K562 (cell line): ENCODE measurements around the gene KRTAP15-1. TPM values are rescaled to one million over a fixed set of nuclear protein-coding genes. Genes with fewer than 3 reads are reported as not detected.

Experiments used
- ATAC-seq: fragments of 200-7000 bp; cut with Tn5 transposase; 3 replicates; pipeline ENCODE4 v1.9.1; 2020; ENCODE audit warnings: moderate library complexity
- BruUV-seq: library from RNA; stranded (reverse); fragments of 400-500 nt; replicated peaks from 2 replicates; lab custom pipeline; 2021; lab: Mats Ljungman, UMichigan
- CTCF ChIA-PET: fragments of 300-600 bp; formaldehyde crosslinking; extraction: SDS; loops from one replicate; lab custom pipeline; 2021; ENCODE audit warnings: low intra/inter-chr PET ratio; lab: Yijun Ruan, JAX
- POLR2A ChIA-PET: fragments of 300-600, 350-650 bp; sonication (Branson Sonifier 250); formaldehyde crosslinking; extraction: SDS; loops from one replicate; lab custom pipeline; 2021; ENCODE audit warnings: antibody characterized with exemption, inconsistent platforms; lab: Yijun Ruan, JAX
- DNase-seq, 4 experiments: peaks; one replicate each; pipeline versions ENCODE4 v3.0.0 to v3.0.0-alpha.2; 2011 to 2018; ENCODE audit warnings: low spot score in 3 of 4, mixed read lengths in 3 of 4; ENCODE audit errors: extremely low read depth in 1 of 4
- FAIRE-seq: peaks from 2 replicates; lab custom pipeline; 2011; peaks lifted over from hg19 to GRCh38; lab: Jason Lieb, UNC
- H2AFZ ChIP-seq: 2 replicates; pipeline ENCODE4 v1.6.0; 2011; ENCODE audit warnings: low read depth, low read length, control low read depth, inconsistent platforms
- H3K27ac ChIP-seq: fragments of 200-600 bp; 3 replicates; pipeline ENCODE4 v1.8.0; 2011; ENCODE audit warnings: low read depth, mild to moderate bottlenecking, control low read depth, inconsistent platforms, low read length, moderate library complexity, mixed read lengths; ENCODE audit errors: extremely low read depth
- H3K27me3 ChIP-seq, 2 experiments: fragments of 300-600 bp in 1 of 2; 2 replicates in 1 of 2; 3 replicates in 1 of 2; pipeline versions ENCODE4 v1.6.0 to v1.8.0; 2011; ENCODE audit warnings: inconsistent platforms in 2 of 2, low read length in 2 of 2, mild to moderate bottlenecking in 1 of 2, mixed read lengths in 1 of 2, moderate library complexity in 1 of 2; ENCODE audit not compliant: control insufficient read depth in 2 of 2, insufficient read depth in 2 of 2
- H3K36me3 ChIP-seq: fragments of 300-600 bp; 3 replicates; pipeline ENCODE4 v1.8.0; 2011; ENCODE audit warnings: mild to moderate bottlenecking, low read length, inconsistent platforms; ENCODE audit not compliant: control insufficient read depth, insufficient read depth
- H3K4me1 ChIP-seq, 2 experiments: fragments of 200-600 bp in 1 of 2; replicated peaks in 1 of 2; 2 replicates in 1 of 2; 3 replicates in 1 of 2; pipeline versions ENCODE4 v1.5.1 to v1.8.0; 2011; ENCODE audit warnings: inconsistent platforms in 2 of 2, low read length in 2 of 2, mild to moderate bottlenecking in 1 of 2, mixed read lengths in 1 of 2, moderate library complexity in 1 of 2; ENCODE audit not compliant: control insufficient read depth in 2 of 2, insufficient read depth in 2 of 2
- H3K4me2 ChIP-seq: 2 replicates; pipeline ENCODE4 v1.6.1; 2011; ENCODE audit warnings: low read length, control low read depth, inconsistent platforms, mixed read lengths; ENCODE audit not compliant: insufficient read depth
- H3K4me3 ChIP-seq: fragments of 200-600 bp; sonication (generic), shearing (Covaris generic); 2 replicates; pipeline ENCODE4 v1.5.1; 2016; ENCODE audit warnings: control low read depth, inconsistent platforms
- H3K79me2 ChIP-seq: fragments of 200-600 bp; 3 replicates; pipeline ENCODE4 v1.8.0; 2011; ENCODE audit warnings: low read length, inconsistent platforms; ENCODE audit not compliant: control insufficient read depth, insufficient read depth
- H3K9ac ChIP-seq, 2 experiments: 2 replicates each; pipeline versions ENCODE4 v1.6.0 to v1.6.1; 2011; ENCODE audit warnings: low read depth in 2 of 2, low read length in 2 of 2, control low read depth in 1 of 2, inconsistent platforms in 1 of 2, mild to moderate bottlenecking in 1 of 2, mixed read lengths in 1 of 2; ENCODE audit not compliant: insufficient read depth in 1 of 2
- H3K9me1 ChIP-seq: one replicate; pipeline ENCODE4 v1.6.0; 2011; ENCODE audit warnings: inconsistent platforms, mild to moderate bottlenecking, low read length, moderate library complexity; ENCODE audit not compliant: control insufficient read depth, insufficient read depth
- H3K9me3 ChIP-seq: replicated peaks from 2 replicates; pipeline ENCODE4 v1.5.1; 2011; ENCODE audit warnings: low read depth, low read length, inconsistent platforms; ENCODE audit not compliant: control insufficient read depth, insufficient read depth
- H4K20me1 ChIP-seq: replicated peaks from 2 replicates; pipeline ENCODE4 v1.6.1; 2011; ENCODE audit warnings: low read length, inconsistent platforms, mixed read lengths; ENCODE audit not compliant: control insufficient read depth, insufficient read depth
- ELK3 ChIP-seq: fragments of 450-650 bp; formaldehyde crosslinking; IDR thresholded peaks from 2 replicates; pipeline ENCODE4 v1.4.0; 2020; ENCODE audit warnings: mild to moderate bottlenecking
- IFI16 ChIP-seq: fragments of 250-450 bp; sonication (Bioruptor Pico); IDR thresholded peaks from 2 replicates; pipeline ENCODE4 v2.1.2; 2022; ENCODE audit warnings: mild to moderate bottlenecking, inconsistent platforms
- RBM14 ChIP-seq: fragments of 200-400 bp; formaldehyde crosslinking; IDR thresholded peaks from 2 replicates; pipeline ENCODE4 v1.6.1; 2018; ENCODE audit warnings: low read depth, mild to moderate bottlenecking, low read length, moderate library complexity, borderline replicate concordance; ENCODE audit not compliant: insufficient read depth
- RBM22 ChIP-seq: fragments of 200-400 bp; formaldehyde crosslinking; IDR thresholded peaks from 2 replicates; pipeline ENCODE4 v1.6.1; 2018; ENCODE audit warnings: low read length, low read depth; ENCODE audit not compliant: poor library complexity, severe bottlenecking
- SRSF9 ChIP-seq: fragments of 200-400 bp; formaldehyde crosslinking; IDR thresholded peaks from 2 replicates; pipeline ENCODE4 v1.6.1; 2017; ENCODE audit warnings: low read depth, low read length, borderline replicate concordance
- TFAP4 ChIP-seq: sonication (generic); formaldehyde crosslinking; IDR thresholded peaks from 2 replicates; pipeline ENCODE4 v1.8.0; 2022; ENCODE audit warnings: missing genetic modification reagents, mild to moderate bottlenecking, moderate library complexity, borderline replicate concordance
- THRAP3 ChIP-seq: fragments of 450-650 bp; IDR thresholded peaks from 2 replicates; pipeline ENCODE4 v1.6.1; 2016; ENCODE audit warnings: mild to moderate bottlenecking, inconsistent platforms, borderline replicate concordance
- ZNF146 ChIP-seq: IDR thresholded peaks from one replicate; pipeline ENCODE4 v1.6.1; 2018; ENCODE audit warnings: missing compliant biosample characterization; ENCODE audit not compliant: unreplicated experiment
- ZNF408 ChIP-seq: fragments of 250-450 bp; sonication (Bioruptor Pico); IDR thresholded peaks from 2 replicates; pipeline ENCODE4 v1.4.0; 2020; ENCODE audit warnings: low read depth, mild to moderate bottlenecking, moderate library complexity
- ZNF79 ChIP-seq: fragments of 250-450 bp; sonication (Bioruptor Pico); IDR thresholded peaks from 2 replicates; pipeline ENCODE4 v1.4.0; 2020; ENCODE audit warnings: low read depth, mild to moderate bottlenecking, moderate library complexity
- WGBS: fragments of 100-300 bp; shearing (Covaris generic); methylation state at CpG from one replicate; pipeline ENCODE4 v1.1.6; 2016; ENCODE audit warnings: low coverage, mixed read lengths; ENCODE audit not compliant: insufficient coverage; ENCODE audit errors: missing lambda C conversion rate; 5-methylcytosine and 5-hydroxymethylcytosine counted together
- in situ Hi-C: fragments of 300-500 bp; cut with MboI; formaldehyde crosslinking; loops from 4 replicates; pipeline ENCODE4 v1.15.0; 2018; ENCODE audit warnings: inconsistent platforms, mixed read lengths
- intact Hi-C: fragments of 100-400 bp; cut with micrococcal nuclease; formaldehyde crosslinking; loops from 2 replicates; pipeline ENCODE4 v1.14.2; 2022
- polyA plus RNA-seq, 8 experiments: library from polyadenylated mRNA; depleted of rRNA in 4 of 8; stranded (reverse) in 5 of 8; unstranded in 3 of 8; fragments of >200 nt; fragmentation: Nextera tagmentation in 2 of 8; fragmentation: Illumina TruSeq in 1 of 8; extraction: Ambion mirVana in 2 of 8; extraction: Trizol in 1 of 8; gene quantifications; 2 replicates each; pipeline versions ENCODE4 v1.2.1 to v1.2.3, GENCODE V29; 2011 to 2014; ENCODE audit warnings: inconsistent platforms in 1 of 8, missing spikeins in 1 of 8
- total RNA-seq, 7 experiments: library from RNA; depleted of rRNA in 6 of 7; stranded (reverse); fragments of >200 nt in 6 of 7; fragmentation: Illumina TruSeq in 2 of 7; extraction: Trizol in 2 of 7; gene quantifications; 2 replicates each; pipeline versions ENCODE4 v1.2.1 to v1.2.3, GENCODE V29; 2011 to 2021; ENCODE audit warnings: low replicate concordance in 1 of 7
- TF ChIP-seq, protein P1 (sequence below): fragments of 250-450 bp; sonication (Bioruptor Pico); IDR thresholded peaks from 2 replicates; pipeline ENCODE4 v1.5.0; 2020; ENCODE audit warnings: mild to moderate bottlenecking
- TF ChIP-seq, protein P2 (sequence below): sonication (generic); formaldehyde crosslinking; IDR thresholded peaks from 2 replicates; pipeline ENCODE4 v1.8.0; 2023; ENCODE audit warnings: mild to moderate bottlenecking, missing genetic modification reagents

The KRTAP15-1 gene
- total and polyA plus RNA-seq, 9 of the 15 experiments (the other 6 are each of a cell fraction or from before 2014, with no cell fraction given): not detected

DNA sequence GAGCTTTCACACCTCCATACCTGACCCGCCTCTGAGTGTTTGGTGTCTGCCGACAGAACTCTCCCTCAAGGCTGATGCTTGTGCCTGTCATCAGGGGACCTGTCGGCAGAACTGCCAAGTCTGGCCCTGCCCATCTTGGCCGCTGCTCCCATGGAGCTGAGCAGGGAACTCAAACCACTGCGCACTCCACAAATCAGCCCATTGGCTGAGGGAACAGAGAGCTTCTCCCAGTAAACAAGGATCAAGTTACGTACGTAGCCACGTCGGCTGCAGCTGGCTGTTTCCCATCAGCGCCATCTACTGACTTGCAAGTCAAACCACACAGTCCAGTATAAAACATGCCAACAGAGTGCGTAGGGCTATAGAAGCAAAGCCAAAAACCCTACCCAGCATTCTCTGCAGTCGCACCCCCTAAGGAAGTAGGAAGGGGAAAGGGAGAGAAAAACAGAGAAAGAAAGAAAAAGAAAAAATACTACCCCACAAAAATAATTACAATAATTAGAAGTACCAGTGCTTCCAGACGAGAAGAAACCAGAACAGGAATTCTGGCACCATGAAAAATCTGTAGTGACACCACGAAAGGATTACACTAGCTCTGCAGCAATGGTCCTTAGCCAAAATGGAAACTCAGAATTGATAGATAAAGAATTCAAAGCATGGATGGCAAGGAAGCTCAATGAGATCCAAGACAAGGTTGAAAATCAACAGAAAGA, 31.1 kb upstream of the KRTAP15-1 start:
- DNase-seq: peak in 3 of 4 experiments; percentile 8 to 43 (median 9)
- BruUV-seq: no TSS peak
- no peak overlapping the region for H3K27ac ChIP-seq
- intact Hi-C loops (no loop called here), in situ Hi-C loops (no loop called here)
- no peak for FAIRE-seq
- H3K9me1 ChIP-seq: no peaks in the 10 kb centered on the region
- no peak overlapping the region for H2AFZ ChIP-seq
- POLR2A ChIA-PET: no interaction called here
- ATAC-seq: peak; percentile 67
- 4% methylated on average over 14 of the region's 14 CpGs for WGBS
- no peaks in the 10 kb centered on the region for H3K4me1 ChIP-seq
- CTCF ChIA-PET: no interaction called here
- no peaks in the 10 kb centered on the region; the same call in 1 of the 2 replicates for H3K9me3 ChIP-seq
- no peaks in the 10 kb centered on the region for H3K27me3 ChIP-seq
- no peaks in the 10 kb centered on the region for H4K20me1 ChIP-seq
- H3K9ac ChIP-seq: no peak overlapping the region
- no peak overlapping the region for H3K4me3 ChIP-seq
- H3K36me3 ChIP-seq: no peaks in the 10 kb centered on the region
- no peaks in the 10 kb centered on the region for H3K79me2 ChIP-seq
- no peak overlapping the region for H3K4me2 ChIP-seq
- TF ChIP-seq ELK3 (CRISPR knock-in tag): no peak
- TF ChIP-seq IFI16 (CRISPR knock-in tag): no peak
- TF ChIP-seq SRSF9: no peak
- TF ChIP-seq RBM22: no peak
- TF ChIP-seq, protein P1, sequence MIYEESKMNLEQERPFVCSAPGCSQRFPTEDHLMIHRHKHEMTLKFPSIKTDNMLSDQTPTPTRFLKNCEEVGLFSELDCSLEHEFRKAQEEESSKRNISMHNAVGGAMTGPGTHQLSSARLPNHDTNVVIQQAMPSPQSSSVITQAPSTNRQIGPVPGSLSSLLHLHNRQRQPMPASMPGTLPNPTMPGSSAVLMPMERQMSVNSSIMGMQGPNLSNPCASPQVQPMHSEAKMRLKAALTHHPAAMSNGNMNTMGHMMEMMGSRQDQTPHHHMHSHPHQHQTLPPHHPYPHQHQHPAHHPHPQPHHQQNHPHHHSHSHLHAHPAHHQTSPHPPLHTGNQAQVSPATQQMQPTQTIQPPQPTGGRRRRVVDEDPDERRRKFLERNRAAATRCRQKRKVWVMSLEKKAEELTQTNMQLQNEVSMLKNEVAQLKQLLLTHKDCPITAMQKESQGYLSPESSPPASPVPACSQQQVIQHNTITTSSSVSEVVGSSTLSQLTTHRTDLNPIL (CRISPR knock-in tag): no peak
- no peak for TF ChIP-seq RBM14
- TF ChIP-seq THRAP3: no peak
- TF ChIP-seq ZNF146: no peak
- TF ChIP-seq TFAP4 (CRISPR knock-in tag): 0 out of 2 replicates have a peak, but pooled peaks have one; percentile 37
- TF ChIP-seq ZNF79 (CRISPR knock-in tag): no peak
- no peak for TF ChIP-seq ZNF408
- TF ChIP-seq, protein P2, sequence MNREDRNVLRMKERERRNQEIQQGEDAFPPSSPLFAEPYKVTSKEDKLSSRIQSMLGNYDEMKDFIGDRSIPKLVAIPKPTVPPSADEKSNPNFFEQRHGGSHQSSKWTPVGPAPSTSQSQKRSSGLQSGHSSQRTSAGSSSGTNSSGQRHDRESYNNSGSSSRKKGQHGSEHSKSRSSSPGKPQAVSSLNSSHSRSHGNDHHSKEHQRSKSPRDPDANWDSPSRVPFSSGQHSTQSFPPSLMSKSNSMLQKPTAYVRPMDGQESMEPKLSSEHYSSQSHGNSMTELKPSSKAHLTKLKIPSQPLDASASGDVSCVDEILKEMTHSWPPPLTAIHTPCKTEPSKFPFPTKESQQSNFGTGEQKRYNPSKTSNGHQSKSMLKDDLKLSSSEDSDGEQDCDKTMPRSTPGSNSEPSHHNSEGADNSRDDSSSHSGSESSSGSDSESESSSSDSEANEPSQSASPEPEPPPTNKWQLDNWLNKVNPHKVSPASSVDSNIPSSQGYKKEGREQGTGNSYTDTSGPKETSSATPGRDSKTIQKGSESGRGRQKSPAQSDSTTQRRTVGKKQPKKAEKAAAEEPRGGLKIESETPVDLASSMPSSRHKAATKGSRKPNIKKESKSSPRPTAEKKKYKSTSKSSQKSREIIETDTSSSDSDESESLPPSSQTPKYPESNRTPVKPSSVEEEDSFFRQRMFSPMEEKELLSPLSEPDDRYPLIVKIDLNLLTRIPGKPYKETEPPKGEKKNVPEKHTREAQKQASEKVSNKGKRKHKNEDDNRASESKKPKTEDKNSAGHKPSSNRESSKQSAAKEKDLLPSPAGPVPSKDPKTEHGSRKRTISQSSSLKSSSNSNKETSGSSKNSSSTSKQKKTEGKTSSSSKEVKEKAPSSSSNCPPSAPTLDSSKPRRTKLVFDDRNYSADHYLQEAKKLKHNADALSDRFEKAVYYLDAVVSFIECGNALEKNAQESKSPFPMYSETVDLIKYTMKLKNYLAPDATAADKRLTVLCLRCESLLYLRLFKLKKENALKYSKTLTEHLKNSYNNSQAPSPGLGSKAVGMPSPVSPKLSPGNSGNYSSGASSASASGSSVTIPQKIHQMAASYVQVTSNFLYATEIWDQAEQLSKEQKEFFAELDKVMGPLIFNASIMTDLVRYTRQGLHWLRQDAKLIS: no peak
